ENCODE results near the gene TMEM272. TPM values are rescaled to one million over a fixed set of nuclear protein-coding genes. Genes with fewer than 3 reads are reported as not detected.

The TMEM272 gene
- total and polyA plus RNA-seq, 2 of the 4 experiments (the other 2 are of a cell fraction) = not detected

GRCh38 chr13:51804295-51805172 lies 40.4 kb downstream of the TMEM272 start:
- Histone ChIP-seq H2AK5ac (ENCODE audit: low read depth, low read length) (peak overlapping the region; percentile 71; the same call in 1 of the 2 replicates), H3K79me1 (ENCODE audit: low read depth in 1 of 2, low read length in 2 of 2) (peaks cover 0 to 9% of the 10 kb centered on the region in 2 experiments; a peak in 1 of 4 replicates), H2AFZ (replicated peaks; ENCODE audit: low read length, poor library complexity) (peak overlapping the region; percentile 98), H2BK15ac (ENCODE audit: low read depth, low read length) (no peak overlapping the region), H2BK120ac (ENCODE audit: low read depth, low read length) (peak overlapping the region; percentile 25; the same call in 1 of the 2 replicates), H4K5ac (ENCODE audit: low read depth, low read length) (peak overlapping the region; percentile 24), H3K27me3 (ENCODE audit: control insufficient read depth, insufficient read depth, low read length) (no peaks in the 10 kb centered on the region), H3K9ac (ENCODE audit: low read depth, low read length) (peak overlapping the region; percentile 3; the same call in 1 of the 2 replicates), H3K56ac (ENCODE audit: extremely low read depth, insufficient read depth, low read length) (no peak overlapping the region), H2BK20ac (ENCODE audit: low read depth, low read length) (no peak overlapping the region), H3K4me2 (ENCODE audit: low read depth, low read length) (peak overlapping the region; percentile 45), H3K4me1 (ENCODE audit: control insufficient read depth, insufficient read depth, low read length) (peaks cover 4% of the 10 kb centered on the region), H3K27ac (ENCODE audit: insufficient read depth, low read length) (peak overlapping the region; percentile 1; the same call in 1 of the 2 replicates), H3K23ac (ENCODE audit: low read depth, low read length) (peak overlapping the region; percentile 87; the same call in 1 of the 2 replicates), H3K36me3 (ENCODE audit: control insufficient read depth, insufficient read depth, low read length) (no peaks in the 10 kb centered on the region), H2AK9ac (replicated peaks; ENCODE audit: low read depth, low read length, poor library complexity) (peak overlapping the region; percentile 76), H3K9me1 (ENCODE audit: insufficient read depth, low read length) (peaks cover 4% of the 10 kb centered on the region; the same call in 1 of the 2 replicates), H4K91ac (ENCODE audit: insufficient read depth, low read depth, low read length) (peak overlapping the region; percentile 66), H3K4me3 (ENCODE audit: insufficient read depth, low read depth, low read length) (peak overlapping the region; percentile 84), H3K14ac (replicated peaks; ENCODE audit: low read depth, low read length) (peak overlapping the region; percentile 61; the same call in 1 of the 2 replicates), H3K18ac (ENCODE audit: low read depth, low read length) (no peak overlapping the region; the same call in 1 of the 2 replicates), H3K9me3 (ENCODE audit: control insufficient read depth, insufficient read depth, low read length) (no peaks in the 10 kb centered on the region), H3K4ac (ENCODE audit: low read depth, low read length) (peak overlapping the region; percentile 72), H4K20me1 (ENCODE audit: insufficient read depth, low read length) (no peaks in the 10 kb centered on the region), H4K8ac (ENCODE audit: low read depth in 2 of 2, low read length in 2 of 2) (peak overlapping the region; percentile 73 to 92), H2BK5ac (ENCODE audit: low read depth, low read length, poor library complexity, severe bottlenecking) (no peak overlapping the region)
- intact Hi-C loops (cut with micrococcal nuclease) (loop anchor here (5.0 to 10.0 kb wide), 2 partner anchors 352 to 580 kb away; partner anchors contain the start of genes FAM124A and INTS6), in situ Hi-C loops (cut with MboI; ENCODE audit: low sequenced_read_pairs) (no loop called here), dilution Hi-C loops (cut with HindIII; ENCODE audit: low sequenced_read_pairs, unreplicated experiment) (no loop called here)
- TF ChIP-seq ELK1 (IDR thresholded peaks at IDR 0.05; ENCODE audit: borderline replicate concordance, low read depth, low read length) (no peak), RAD21 (IDR thresholded peaks at IDR 0.05; ENCODE audit: low read length) (no peak), BHLHE40 (IDR thresholded peaks at IDR 0.05; ENCODE audit: low read depth, low read length) (no peak), NFE2L2 (IDR thresholded peaks at IDR 0.05; ENCODE audit: low read depth, low read length) (no peak), USF2 (IDR thresholded peaks at IDR 0.05; ENCODE audit: low read depth, low read length) (no peak), CTCF (conservative IDR thresholded peaks at IDR 0.05; ENCODE audit: low read depth, low read length) (no peak), RCOR1 (IDR thresholded peaks at IDR 0.05; ENCODE audit: insufficient replicate concordance, low read length) (no peak), MXI1 (IDR thresholded peaks at IDR 0.05; ENCODE audit: borderline replicate concordance, low read depth, low read length) (no peak; the same call in 1 of the 2 replicates), POLR2A (IDR thresholded peaks at IDR 0.05; ENCODE audit: low read depth, low read length) (no peak), CHD1 (IDR thresholded peaks at IDR 0.05; ENCODE audit: low read depth, low read length) (no peak), RFX5 (IDR thresholded peaks at IDR 0.05; ENCODE audit: low read depth, low read length) (no peak), FOS (IDR thresholded peaks at IDR 0.05; ENCODE audit: low read depth, low read length) (no peak), SMC3 (IDR thresholded peaks at IDR 0.05; ENCODE audit: low read depth, low read length) (no peak), CEBPB (IDR thresholded peaks at IDR 0.05; ENCODE audit: low read depth, low read length) (no peak)
- ATAC-seq (ENCODE audit: low read depth) (no peak), DNase-seq (no peak)
- BruUV-seq (replicated peaks) = no TSS peak
- ChIA-PET POLR2A (ENCODE audit: unreplicated experiment) (no interaction called here), CTCF (no interaction called here)
- WGBS, 2 experiments (ENCODE audit: extremely low coverage in 2 of 2, insufficient read length in 1 of 2) = 12% methylated on average over 17 of the region's 31 CpGs; no CpG with 5 or more reads in 1 of the 2 experiments
